ENCODE measurements around the gene CAMSAP1.
"Not testable (repeated sequence)": the region's sequence is repeated elsewhere in the genome, so short reads cannot be mapped to it uniquely, and the experiment has no call there.

The CAMSAP1 gene

DNA sequence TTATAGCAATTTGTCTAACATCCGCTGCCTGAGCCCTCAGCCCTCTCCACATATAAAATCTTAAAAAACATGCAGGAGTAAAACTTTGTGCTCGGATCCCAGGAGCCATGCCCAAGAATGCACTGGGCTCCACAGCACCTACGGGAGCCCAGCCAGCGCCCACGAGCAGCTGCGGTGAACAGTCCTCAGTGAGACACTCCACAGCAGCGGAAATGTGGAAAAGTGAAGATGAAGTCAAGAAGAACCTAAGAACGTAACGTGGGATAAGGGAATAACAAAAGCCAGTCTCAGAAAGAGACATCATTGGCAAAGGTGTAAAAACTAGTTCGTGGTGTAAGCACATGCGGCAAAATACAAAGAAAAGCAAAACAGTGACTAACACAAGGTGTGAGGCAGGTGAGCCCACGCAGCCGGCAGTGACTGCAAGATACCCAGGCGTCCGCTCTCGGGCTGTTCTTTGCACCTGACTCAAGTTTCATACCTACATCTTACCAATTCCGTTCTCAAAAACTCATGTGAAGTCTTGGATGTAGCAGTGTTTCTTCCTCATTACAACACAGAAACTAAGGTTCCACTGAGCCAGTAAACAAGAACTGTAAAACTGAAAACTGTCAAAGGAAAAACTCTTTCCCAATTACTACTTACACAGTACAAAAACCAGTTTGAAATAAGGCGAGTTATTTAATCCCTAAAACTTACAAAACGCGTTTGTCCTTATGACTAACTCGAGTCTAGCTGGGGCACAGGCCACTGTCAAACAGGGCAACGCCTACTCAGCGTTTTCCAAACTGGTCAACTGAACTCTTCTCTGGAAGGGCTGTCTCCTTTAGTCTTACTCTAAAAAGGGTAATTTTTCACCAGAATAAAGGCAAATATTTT, 1.7 kb downstream of the CAMSAP1 start:
- intact Hi-C loops (cut with micrococcal nuclease): loop anchor here (2.0 kb wide), 1 partner anchor 21 kb away; no protein-coding TSS in a partner anchor
- H3K27me3 Mint-ChIP-seq: no peaks in the 10 kb centered on the region
- H3K9me3 Mint-ChIP-seq: no peaks in the 10 kb centered on the region
- H3K4me1 Mint-ChIP-seq (ENCODE audit: low read depth): peaks cover 76% of the 10 kb centered on the region
- H3K36me3 Mint-ChIP-seq (ENCODE audit: low read depth): peaks cover 40% of the 10 kb centered on the region
- H3K4me3 Mint-ChIP-seq: peak overlapping the region; percentile 63
- H3K27ac Mint-ChIP-seq: peak overlapping the region; percentile 58

DNA sequence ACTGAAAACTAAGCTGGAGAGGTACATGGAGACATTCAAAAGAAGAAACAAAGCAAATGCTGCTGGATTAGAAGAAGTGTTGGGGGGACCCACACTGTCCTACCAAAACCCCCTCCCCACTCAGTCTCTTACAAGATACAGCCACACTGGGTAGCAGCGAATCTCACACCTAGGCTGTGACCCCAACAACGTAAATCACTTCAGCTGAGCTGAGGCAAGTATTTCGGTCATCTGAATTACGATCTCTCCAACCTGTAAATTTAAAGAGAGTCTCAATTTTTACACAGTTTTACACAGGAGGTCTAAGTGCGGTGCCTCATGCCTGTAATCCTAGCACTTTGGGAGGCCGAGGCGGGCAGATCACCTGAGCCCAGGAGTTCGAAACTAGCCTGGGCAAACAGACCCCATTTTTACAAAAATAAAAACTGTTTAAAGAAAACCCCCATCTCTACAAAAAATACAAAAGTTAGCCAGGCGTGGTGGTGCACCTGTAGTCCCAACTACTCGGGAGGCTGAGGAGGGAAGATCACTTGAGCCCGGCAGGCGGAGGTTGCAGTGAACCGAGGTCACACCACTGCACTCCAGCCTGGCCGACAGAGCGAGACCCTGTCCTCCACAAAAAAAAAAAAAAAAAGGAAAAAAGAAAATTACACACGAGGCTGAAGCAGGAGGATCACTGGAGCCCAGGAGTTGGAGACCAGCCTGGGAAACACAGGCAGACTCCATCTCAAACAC, 3.4 kb downstream of the CAMSAP1 start:
- Mint-ChIP-seq H3K27me3 (no peaks in the 10 kb centered on the region), H3K27ac (peak overlapping the region; percentile 58), H3K4me1 (ENCODE audit: low read depth) (peaks cover 70% of the 10 kb centered on the region), H3K9me3 (no peaks in the 10 kb centered on the region), H3K36me3 (ENCODE audit: low read depth) (peaks cover 28% of the 10 kb centered on the region), H3K4me3 (no peak overlapping the region)
- intact Hi-C loops (cut with micrococcal nuclease): no loop called here

DNA sequence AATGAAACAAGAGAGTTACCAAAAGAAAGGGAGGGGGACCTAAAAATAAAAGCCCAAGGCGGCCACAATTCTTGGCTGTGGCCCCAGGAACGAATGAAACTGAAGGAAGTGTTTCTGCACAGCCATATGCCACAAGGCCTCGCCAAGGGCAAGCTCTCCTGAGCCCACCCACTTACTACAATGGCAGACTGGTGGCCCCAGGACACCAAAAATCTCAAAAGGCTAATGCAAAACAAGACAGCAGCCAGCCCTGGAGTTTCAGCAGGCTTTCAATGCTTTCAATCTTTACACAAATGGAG, 4.0 kb downstream of the CAMSAP1 start:
- Mint-ChIP-seq H3K27ac (no peak overlapping the region), H3K4me3 (no peak overlapping the region), H3K27me3 (no peaks in the 10 kb centered on the region), H3K4me1 (ENCODE audit: low read depth) (peaks cover 68% of the 10 kb centered on the region), H3K9me3 (no peaks in the 10 kb centered on the region), H3K36me3 (ENCODE audit: low read depth) (peaks cover 23% of the 10 kb centered on the region)
- intact Hi-C loops (cut with micrococcal nuclease): no loop called here

DNA sequence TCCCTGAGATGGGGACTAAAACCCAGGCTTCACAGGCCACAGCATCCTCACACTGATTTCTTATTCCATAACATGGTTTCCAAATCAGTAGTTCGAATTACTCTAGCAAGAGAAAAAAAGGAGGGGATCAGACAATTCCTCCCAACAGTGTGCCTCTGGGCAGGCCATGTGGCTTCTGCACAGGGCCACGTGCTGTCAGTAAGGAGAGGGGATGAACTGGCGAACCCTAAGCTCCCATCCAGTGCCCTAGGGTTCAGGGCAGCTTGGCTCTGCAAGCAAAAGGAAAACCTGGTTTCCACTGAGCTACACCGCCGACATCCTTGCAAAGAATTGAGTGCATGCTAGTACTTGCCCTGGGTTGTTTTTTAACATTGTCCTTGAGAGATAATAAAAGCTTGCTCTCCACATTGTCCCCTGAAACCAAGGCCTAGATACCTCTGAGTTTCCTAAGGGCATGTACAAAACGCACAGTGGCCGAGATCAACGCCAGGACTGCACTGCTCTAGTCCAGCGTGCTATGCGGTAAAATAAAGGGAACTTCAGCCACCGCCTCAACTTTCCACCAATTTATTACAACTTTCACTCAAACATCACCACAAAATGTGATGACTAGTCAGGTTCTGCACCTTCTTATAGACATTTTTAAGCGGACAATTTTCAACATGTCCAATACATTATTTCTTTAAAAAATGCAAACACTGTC, 4.5 kb downstream of the CAMSAP1 start:
- Mint-ChIP-seq H3K27ac (no peak overlapping the region), H3K4me3 (no peak overlapping the region), H3K4me1 (ENCODE audit: low read depth) (peaks cover 64% of the 10 kb centered on the region), H3K36me3 (ENCODE audit: low read depth) (peaks cover 23% of the 10 kb centered on the region), H3K9me3 (no peaks in the 10 kb centered on the region), H3K27me3 (no peaks in the 10 kb centered on the region)
- intact Hi-C loops (cut with micrococcal nuclease): no loop called here

DNA sequence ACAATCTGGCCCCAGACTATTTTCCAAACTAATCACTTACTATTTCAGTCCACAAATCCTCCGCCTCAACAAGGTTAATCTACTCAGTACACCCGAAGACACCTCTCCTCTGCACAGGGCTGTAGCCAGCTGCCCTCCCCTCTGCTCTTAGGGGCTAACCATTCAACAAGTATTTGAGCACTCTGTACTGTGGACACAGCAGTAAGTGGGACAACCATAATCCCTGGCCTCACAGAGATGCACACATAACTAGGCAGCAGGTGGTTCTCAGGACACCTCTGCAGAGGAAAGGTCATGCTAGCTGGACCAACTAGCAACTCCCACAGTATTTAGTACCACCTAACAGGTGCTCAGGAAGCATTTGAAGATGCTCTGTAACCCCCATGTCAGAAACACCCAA, 5.5 kb downstream of the CAMSAP1 start:
- H3K4me3 Mint-ChIP-seq: no peak overlapping the region
- H3K4me1 Mint-ChIP-seq (ENCODE audit: low read depth): peaks cover 69% of the 10 kb centered on the region
- no peaks in the 10 kb centered on the region for H3K27me3 Mint-ChIP-seq
- no peaks in the 10 kb centered on the region for H3K9me3 Mint-ChIP-seq
- intact Hi-C loops (cut with micrococcal nuclease): no loop called here
- H3K27ac Mint-ChIP-seq: no peak overlapping the region
- H3K36me3 Mint-ChIP-seq (ENCODE audit: low read depth): peaks cover 23% of the 10 kb centered on the region

DNA sequence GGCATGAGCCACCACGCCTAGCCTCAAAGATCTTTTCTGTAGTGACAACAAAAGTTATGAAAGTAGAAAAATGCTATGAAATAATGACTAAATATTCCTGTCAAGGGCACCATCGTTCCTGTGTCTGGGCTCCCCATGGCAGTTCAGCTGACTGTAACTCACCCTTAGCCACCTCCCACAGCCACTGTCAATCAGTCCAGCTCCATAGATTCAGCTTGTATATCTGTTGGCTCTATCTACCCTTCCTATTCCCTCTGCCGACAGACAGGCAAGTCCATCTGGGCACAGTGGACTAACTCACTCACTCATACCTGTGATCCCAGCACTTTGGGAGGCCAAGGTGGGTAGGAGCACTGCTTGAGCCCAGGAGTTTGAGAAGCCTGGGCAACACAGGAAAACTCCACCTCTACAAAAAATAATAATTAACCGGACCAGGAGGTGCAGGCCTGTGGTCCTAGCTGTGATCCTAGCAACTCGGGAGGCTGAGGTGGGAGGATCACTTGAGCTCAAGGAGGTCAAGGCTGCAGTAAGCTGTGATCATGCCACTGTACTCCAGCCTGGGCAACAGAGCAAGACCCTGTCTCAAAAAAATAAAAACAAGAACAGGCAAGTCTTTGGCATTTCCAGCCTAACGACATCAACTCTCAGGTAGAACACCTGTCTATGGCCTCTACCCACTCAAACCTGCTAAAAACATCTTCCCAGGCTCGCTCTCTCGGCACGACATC, 6.2 kb downstream of the CAMSAP1 start:
- Mint-ChIP-seq H3K27me3 (no peaks in the 10 kb centered on the region), H3K9me3 (no peaks in the 10 kb centered on the region), H3K36me3 (ENCODE audit: low read depth) (peaks cover 23% of the 10 kb centered on the region), H3K27ac (no peak overlapping the region), H3K4me3 (no peak overlapping the region), H3K4me1 (ENCODE audit: low read depth) (peaks cover 75% of the 10 kb centered on the region)
- intact Hi-C loops (cut with micrococcal nuclease): no loop called here

DNA sequence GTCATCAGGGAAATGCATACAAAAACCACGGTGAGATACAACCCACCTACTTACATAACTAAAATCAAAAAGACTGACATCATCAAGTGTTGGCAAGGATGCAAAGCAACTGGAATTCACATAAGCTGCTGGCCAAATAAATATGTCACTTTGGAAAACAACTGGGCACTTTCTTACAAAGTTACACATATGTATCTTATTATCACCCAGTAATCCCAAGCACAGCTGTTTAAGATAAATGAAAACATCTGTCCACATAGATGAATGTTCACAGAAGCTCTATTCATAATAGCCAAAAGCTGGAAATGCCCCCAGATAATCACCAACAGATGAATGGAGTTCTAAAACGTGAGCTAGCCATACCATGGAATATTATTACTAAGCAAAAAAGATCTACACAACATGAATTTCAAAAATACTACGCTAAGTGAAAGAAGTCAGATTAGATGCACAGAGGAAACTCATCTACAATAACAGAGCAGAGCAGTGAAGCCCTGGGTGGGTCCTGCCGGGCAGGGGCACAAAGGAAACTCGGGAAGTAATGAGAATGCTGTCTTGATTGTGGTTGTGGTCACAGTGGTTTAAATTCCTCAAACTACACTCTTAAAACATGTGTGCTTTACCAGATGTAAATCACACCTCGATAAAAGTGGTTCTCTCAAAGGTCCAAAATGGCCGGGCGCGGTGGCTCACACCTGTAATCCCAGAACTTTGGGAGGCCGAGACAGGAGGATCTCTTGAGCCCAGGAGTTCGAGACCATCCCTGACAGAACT, 8.5 kb downstream of the CAMSAP1 start:
- Mint-ChIP-seq H3K4me1 (ENCODE audit: low read depth) (peaks cover 72% of the 10 kb centered on the region), H3K27ac (no peak overlapping the region), H3K27me3 (no peaks in the 10 kb centered on the region), H3K4me3 (no peak overlapping the region), H3K9me3 (peaks cover 13% of the 10 kb centered on the region), H3K36me3 (ENCODE audit: low read depth) (peaks cover 26% of the 10 kb centered on the region)
- intact Hi-C loops (cut with micrococcal nuclease): no loop called here

DNA sequence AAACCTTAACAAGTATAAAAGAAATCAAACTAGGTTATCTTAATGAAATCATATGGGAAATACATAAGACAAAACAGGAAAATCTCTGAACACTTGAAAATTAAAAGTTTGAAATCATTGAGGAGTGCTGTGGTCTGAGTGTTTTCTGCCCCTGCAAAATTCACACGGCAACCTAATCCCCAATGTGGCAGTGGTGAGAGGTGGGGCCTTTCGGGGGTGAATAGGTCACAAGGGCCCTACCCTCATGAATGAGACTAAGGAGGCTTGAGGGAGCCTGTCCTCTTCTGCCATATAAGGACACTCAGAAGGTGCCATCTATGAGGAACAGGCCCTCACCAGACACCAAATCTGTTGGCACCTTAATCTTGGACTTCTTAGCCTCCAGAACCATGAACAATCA, 10.7 kb downstream of the CAMSAP1 start:
- Mint-ChIP-seq H3K4me3 (no peak overlapping the region), H3K27ac (peak overlapping the region; percentile 11), H3K4me1 (ENCODE audit: low read depth) (peaks cover 71% of the 10 kb centered on the region), H3K36me3 (ENCODE audit: low read depth) (peaks cover 19% of the 10 kb centered on the region), H3K9me3 (peaks cover 13% of the 10 kb centered on the region), H3K27me3 (no peaks in the 10 kb centered on the region)
- intact Hi-C loops (cut with micrococcal nuclease): no loop called here

DNA sequence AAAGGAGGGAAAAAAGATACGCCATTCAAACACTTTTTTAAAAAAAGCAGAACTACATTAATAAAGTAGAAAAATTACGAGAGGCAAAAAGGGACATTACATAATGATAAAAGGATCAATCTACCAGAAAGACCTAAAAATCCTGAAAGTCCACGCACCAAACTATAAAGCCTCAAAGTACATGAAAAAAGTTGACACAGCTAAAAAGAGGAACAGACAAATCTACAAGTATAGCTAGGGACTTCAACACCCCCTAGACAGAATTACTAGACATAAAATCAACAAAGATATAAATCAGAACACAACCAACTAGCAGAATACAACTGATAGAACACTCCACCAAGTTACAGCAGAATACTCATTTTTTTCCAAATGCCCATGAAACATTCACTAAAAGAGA, 11.1 kb downstream of the CAMSAP1 start:
- Mint-ChIP-seq H3K27ac (peak overlapping the region; percentile 11), H3K9me3 (peaks cover 13% of the 10 kb centered on the region), H3K4me3 (no peak overlapping the region), H3K27me3 (no peaks in the 10 kb centered on the region), H3K36me3 (ENCODE audit: low read depth) (peaks cover 15% of the 10 kb centered on the region), H3K4me1 (ENCODE audit: low read depth) (peaks cover 70% of the 10 kb centered on the region)
- intact Hi-C loops (cut with micrococcal nuclease): no loop called here

DNA sequence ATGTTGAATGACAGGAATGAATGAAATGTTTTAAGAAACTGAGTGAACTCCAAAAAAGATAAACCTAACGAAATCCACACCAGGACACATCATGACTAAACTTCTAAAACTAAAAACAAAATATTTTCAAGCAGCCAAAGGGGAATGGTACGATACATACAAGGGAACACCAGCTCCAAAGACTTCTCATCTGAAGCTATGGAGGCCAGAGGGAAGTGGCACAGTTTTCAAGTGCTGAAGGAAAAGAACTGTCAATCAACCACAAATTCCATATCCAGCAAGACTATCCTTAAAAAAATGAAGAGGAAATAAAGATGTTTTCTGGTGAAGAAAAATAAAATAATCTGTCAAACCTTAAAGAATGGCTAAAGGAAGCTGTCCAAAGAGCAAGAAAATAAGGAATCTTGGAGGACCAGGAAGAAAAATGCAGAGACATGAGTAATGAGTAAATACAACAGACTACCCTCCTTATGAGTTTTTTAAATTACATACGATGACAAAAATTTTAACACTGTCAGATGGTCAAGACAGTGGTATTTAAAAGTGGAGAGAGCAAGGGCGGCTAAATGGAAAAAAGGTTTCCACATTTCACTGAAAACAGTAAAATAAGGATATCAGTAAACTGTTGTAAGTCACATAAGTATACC, 12.0 kb downstream of the CAMSAP1 start:
- no peak overlapping the region for H3K4me3 Mint-ChIP-seq
- peaks cover 75% of the 10 kb centered on the region for H3K4me1 Mint-ChIP-seq (ENCODE audit: low read depth)
- H3K9me3 Mint-ChIP-seq: peaks cover 13% of the 10 kb centered on the region
- H3K27ac Mint-ChIP-seq: peak overlapping the region; percentile 11
- no peaks in the 10 kb centered on the region for H3K27me3 Mint-ChIP-seq
- peaks cover 9% of the 10 kb centered on the region for H3K36me3 Mint-ChIP-seq (ENCODE audit: low read depth)
- intact Hi-C loops (cut with micrococcal nuclease): no loop called here

DNA sequence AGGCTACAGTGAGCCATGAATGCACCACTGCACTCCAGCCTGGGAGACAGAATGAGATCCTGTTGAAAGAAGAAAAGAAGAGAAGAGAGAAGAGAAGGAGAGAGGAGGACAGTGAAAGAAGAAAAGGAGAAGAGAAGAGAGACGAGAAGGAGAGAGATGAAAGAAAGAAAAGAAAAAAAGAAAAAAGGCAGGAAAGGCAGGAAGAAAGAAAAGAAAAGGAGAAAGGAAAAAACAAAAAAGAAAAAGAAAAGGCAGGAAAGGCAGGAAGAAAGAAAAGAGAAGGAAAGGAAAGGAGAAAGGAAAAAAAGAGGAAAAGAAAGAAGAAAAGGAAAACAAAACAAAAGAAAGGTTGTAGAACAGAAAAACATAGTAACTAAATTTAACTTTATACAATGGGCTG, 14.2 kb downstream of the CAMSAP1 start:
- no peaks in the 10 kb centered on the region for H3K27me3 Mint-ChIP-seq
- intact Hi-C loops (cut with micrococcal nuclease): no loop called here
- no peak overlapping the region for H3K27ac Mint-ChIP-seq
- H3K4me3 Mint-ChIP-seq: no peak overlapping the region
- peaks cover 9% of the 10 kb centered on the region for H3K36me3 Mint-ChIP-seq (ENCODE audit: low read depth)
- peaks cover 13% of the 10 kb centered on the region for H3K9me3 Mint-ChIP-seq
- H3K4me1 Mint-ChIP-seq (ENCODE audit: low read depth): peaks cover 83% of the 10 kb centered on the region

DNA sequence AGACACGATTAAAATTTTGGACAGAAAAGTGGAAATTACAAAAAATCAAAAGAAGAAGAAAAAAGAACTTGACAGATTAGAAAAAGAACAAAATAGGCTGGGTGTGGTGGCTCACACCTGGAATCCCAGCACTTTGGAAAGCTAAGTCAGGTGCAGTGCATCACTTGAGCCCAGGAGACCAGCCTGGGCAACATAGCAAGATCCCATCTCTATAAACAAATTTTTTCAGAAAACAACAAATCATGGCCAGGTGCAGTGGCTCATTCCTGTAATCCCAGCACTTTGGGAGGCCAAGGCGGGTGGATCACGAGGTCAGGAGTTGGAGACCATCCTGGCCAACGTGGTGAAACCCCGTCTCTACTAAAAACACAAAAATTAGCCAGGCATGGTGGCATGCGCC, 15.0 kb downstream of the CAMSAP1 start:
- H3K9me3 Mint-ChIP-seq: peaks cover 13% of the 10 kb centered on the region
- H3K36me3 Mint-ChIP-seq (ENCODE audit: low read depth); intact Hi-C loops (cut with micrococcal nuclease); H3K27ac Mint-ChIP-seq; H3K4me3 Mint-ChIP-seq; H3K27me3 Mint-ChIP-seq: not testable (repeated sequence)
- peaks cover 91% of the 10 kb centered on the region for H3K4me1 Mint-ChIP-seq (ENCODE audit: low read depth)

Data from dendritic cell treated with granulocyte-macrophage colony-stimulating factor and Interleukin-4, amounts not matched to agents 40 ng/mL and 50 ng/mL, for 4 days (primary cell).